ENCODE measurements around the gene CDH23. TPM values are rescaled to one million over a fixed set of nuclear protein-coding genes. Genes with fewer than 3 reads are reported as not detected.

Gene CDH23
- total RNA-seq, 2 donors from 2014 or later: 1.7 to 11.2 TPM

GRCh38 chr10:71426058-71426605 is 29.4 kb downstream of the CDH23 start:
- ATAC-seq (no peak), DNase-seq (ENCODE audit: low spot score in 2 of 2) (peak in 1 of 2 donors; percentile 25)
- Mint-ChIP-seq H3K36me3 (no peaks in the 10 kb centered on the region), H3K27ac (no peak overlapping the region), H3K9me3 (no peaks in the 10 kb centered on the region)

GRCh38 chr10:71427246-71427645 is 30.5 kb downstream of the CDH23 start:
- DNase-seq (ENCODE audit: low spot score in 2 of 2): no peak
- Mint-ChIP-seq H3K36me3 (no peaks in the 10 kb centered on the region), H3K9me3 (no peaks in the 10 kb centered on the region), H3K27ac (no peak overlapping the region)
- ATAC-seq: no peak

DNA sequence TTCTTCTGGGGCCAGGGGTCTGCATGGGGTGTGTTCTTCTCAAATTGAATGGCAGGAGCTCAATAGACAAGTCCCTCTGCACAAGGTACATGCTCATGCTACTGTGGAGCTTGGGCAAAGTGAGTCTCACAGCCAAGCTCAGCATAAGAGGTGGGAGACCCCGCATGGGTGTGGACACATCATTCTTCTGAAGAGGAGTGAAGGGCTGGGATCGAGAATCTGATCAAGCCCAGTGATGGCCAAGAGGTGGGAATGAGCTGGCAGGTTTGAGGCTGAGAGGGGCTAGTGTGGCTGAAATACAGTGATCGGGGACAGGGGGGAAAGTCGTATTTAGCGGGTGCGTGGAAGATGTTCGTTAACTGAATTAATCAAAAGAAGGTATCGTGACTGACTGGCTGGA is 32.6 kb downstream of the CDH23 start:
- Mint-ChIP-seq H3K36me3 (no peaks in the 10 kb centered on the region), H3K27ac (no peak overlapping the region), H3K9me3 (no peaks in the 10 kb centered on the region)
- no peak for ATAC-seq
- peak in 1 of 2 donors; percentile 20 for DNase-seq (ENCODE audit: low spot score in 2 of 2)

DNA sequence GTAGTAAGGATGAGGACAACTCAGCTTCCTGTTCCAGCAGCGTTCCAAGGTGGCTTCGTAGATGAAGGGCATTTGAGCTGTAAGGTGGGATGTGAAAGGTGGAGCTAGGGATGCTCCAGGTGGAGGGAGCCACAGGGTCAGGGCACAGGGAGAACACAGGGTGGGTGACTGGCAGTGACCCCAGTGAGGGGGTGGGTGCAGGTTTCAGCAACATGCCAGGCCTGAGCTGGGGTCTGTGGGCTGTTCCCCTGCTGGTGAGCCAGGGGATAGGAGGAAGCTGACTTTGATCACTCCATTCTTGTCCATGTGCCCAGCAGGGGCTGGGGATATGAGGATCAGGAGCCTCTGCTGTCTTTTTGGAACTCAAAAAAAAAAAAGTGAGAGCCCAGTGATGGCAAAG is 33.2 kb downstream of the CDH23 start:
- H3K27ac Mint-ChIP-seq: no peak overlapping the region
- ATAC-seq (no peak), DNase-seq (ENCODE audit: low spot score in 2 of 2) (peak in 1 of 2 donors; percentile 26)
- H3K9me3 Mint-ChIP-seq: no peaks in the 10 kb centered on the region
- H3K36me3 Mint-ChIP-seq: no peaks in the 10 kb centered on the region

- ATAC-seq (no peak), DNase-seq (ENCODE audit: low spot score in 2 of 2) (peak in 1 of 2 donors; percentile 33)
- H3K36me3 Mint-ChIP-seq: no peaks in the 10 kb centered on the region
- H3K9me3 Mint-ChIP-seq: no peaks in the 10 kb centered on the region
- H3K27ac Mint-ChIP-seq: no peak overlapping the region
Measured at GRCh38 chr10:71431239-71432100, 34.8 kb downstream of the CDH23 start.

DNA sequence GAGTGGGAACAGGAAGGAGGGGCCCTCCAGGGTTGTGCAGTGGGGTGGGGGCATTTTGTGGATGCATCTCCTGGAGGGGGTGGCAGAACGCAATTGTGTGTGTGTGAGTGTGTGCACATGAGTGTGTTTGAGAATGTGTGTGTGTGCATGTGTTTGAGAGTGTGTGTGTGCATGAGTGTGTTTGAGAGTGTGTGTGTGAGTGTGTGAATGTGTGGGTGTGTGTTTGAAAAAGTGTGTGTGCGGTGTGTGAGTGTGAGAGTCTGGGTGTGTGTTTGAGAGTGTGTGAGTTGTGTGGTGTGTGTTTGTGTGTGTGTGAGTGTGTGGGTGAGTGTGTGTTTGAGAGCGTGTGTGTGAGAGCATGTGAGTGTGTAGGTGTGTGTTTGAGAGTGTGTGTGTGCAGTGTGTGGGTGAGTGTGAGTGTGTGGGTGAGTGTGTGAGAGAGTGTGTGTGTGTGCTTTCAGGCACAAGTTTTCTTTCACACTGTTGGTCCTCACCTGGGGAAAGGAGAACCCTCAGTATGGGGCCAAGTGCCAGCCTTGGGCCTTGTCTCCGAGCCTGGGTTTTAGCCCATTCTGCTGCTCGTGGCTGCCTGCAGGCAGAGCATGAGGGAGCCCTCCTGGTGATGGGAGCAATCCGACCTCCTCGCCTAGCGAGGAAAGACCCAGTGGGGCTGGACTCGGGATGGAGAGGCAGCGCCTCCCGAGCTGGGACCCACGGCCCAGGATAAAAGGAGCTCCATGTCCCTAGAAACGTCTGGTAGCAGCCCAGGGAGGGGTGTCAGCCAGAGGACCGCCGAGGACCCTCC is 35.6 kb downstream of the CDH23 start:
- H3K9me3 Mint-ChIP-seq: no peaks in the 10 kb centered on the region
- DNase-seq (ENCODE audit: low spot score in 2 of 2): peak in 1 of 2 donors; percentile 41
- H3K36me3 Mint-ChIP-seq: no peaks in the 10 kb centered on the region
- no peak for ATAC-seq
- peak overlapping the region in 1 of 2 donors; percentile 5 for H3K27ac Mint-ChIP-seq

DNA sequence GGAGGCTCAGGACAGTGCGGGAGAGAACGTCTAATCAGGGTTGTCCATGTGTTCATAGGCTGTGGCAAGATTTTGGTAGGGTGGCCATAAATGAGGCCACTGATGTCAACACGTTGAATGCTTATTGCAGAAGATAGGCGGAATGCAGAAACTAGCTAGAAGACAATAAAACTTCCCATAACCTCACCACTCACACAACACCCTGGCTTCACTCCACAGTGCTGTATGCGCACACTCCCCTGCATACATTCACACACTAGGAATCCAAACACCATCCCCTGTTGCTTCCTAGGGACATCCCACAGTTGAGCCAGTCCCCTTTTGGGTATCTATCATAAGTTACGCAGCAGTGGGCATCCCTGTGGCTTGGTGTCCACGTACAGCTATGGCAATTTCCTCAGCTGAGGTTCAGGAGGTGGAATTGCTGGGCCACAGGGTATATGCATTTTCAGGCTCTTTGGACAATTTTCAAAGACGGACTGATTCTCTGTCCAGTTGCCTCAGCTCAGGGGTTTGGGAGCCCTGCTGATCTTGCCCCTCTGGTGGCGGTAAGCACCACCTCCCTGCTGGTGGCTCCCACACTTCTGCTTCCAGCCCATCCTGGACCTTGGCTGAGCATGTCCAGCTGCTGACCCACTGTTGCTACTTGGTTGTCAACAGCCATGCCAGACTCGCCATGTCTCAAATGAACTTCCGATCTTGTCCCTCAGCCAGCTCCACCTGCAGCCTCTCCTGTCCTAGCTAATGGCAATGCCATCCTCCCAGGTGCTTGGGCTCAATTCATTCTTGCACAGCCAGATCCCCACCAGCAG is 36.4 kb downstream of the CDH23 start:
- DNase-seq (ENCODE audit: low spot score in 2 of 2) (peak in 1 of 2 donors; percentile 28), ATAC-seq (no peak)
- H3K27ac Mint-ChIP-seq: no peak overlapping the region
- H3K36me3 Mint-ChIP-seq: no peaks in the 10 kb centered on the region
- H3K9me3 Mint-ChIP-seq: no peaks in the 10 kb centered on the region

GRCh38 chr10:71433768-71434744 is 37.3 kb downstream of the CDH23 start:
- DNase-seq (ENCODE audit: low spot score in 2 of 2) (peak in 1 of 2 donors; percentile 37), ATAC-seq (peak; percentile 29 to 55)
- no peaks in the 10 kb centered on the region for H3K9me3 Mint-ChIP-seq
- no peak overlapping the region for H3K27ac Mint-ChIP-seq
- no peaks in the 10 kb centered on the region for H3K36me3 Mint-ChIP-seq

DNA sequence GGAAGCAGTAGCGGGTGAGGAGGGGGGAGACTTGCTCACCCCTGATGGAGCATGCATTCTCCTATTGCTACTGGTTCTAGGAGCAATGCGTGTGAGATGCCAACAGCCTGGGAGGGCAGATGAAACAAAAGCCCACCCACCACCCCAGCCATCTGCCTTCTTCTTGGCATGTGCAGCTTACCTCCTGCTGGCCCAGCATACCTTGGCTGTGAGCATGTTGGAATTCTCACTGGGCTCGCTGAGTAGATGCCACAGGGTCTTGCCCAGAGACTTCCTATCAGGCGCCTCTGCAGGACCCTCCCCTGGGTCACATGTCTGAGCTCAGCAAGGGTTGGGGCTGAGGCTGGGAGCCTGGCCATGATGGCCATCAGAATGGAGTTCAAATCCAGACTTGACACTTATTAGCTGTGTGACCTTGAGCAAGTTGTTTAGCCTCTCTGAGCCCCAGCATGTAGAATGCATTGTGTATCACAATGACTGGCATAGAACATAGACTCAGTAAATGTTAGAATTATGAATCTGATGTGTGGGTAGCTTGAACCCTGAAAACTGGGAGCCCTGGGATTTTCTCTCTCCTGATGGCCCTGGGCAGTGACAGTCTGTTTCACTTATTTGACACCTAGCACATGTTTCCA is 38.2 kb downstream of the CDH23 start:
- Mint-ChIP-seq H3K36me3 (no peaks in the 10 kb centered on the region), H3K27ac (peak overlapping the region in 1 of 2 donors; percentile 9), H3K9me3 (no peaks in the 10 kb centered on the region)
- DNase-seq (ENCODE audit: low spot score in 2 of 2) (peak in 1 of 2 donors; percentile 26), ATAC-seq (no peak)

DNA sequence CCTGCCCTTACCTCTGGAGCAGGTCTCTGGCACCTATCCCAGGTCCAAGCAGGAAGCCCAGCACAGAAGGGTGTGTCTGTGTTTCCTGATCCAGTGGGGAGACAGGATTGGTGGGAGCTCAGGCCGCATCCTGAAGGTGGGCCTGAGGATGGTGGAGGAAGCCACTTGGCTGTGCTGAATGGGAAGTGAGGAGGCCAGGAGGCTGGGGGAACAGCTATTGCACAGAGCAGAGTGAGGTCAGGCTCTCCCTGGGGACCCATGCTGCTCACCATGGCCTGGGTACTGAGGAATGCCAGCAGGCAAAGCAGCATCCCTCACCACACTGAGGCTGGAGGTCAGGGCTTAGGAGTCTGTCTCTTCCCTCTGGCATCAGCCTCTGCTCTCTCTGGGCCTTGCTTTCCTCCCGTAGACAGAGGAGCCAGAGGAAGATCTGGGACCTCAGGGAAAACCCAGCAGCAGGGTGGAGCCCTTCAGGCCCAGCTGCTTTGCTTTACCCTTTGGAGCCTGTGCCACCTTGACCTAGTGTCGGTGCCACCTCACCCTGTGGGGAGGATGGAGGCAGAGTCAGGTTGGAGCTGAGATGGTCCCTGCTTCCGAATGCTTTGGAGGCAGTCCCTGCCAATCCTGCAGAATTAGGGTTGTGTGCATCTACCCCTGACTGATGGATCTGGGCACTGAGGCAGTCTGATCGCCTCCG is 39.0 kb downstream of the CDH23 start:
- ATAC-seq (peak in 1 of 2 donors; percentile 22), DNase-seq (ENCODE audit: low spot score in 2 of 2) (peak in 1 of 2 donors; percentile 37)
- Mint-ChIP-seq H3K36me3 (no peaks in the 10 kb centered on the region), H3K9me3 (no peaks in the 10 kb centered on the region), H3K27ac (peak overlapping the region in 1 of 2 donors; percentile 9)

DNA sequence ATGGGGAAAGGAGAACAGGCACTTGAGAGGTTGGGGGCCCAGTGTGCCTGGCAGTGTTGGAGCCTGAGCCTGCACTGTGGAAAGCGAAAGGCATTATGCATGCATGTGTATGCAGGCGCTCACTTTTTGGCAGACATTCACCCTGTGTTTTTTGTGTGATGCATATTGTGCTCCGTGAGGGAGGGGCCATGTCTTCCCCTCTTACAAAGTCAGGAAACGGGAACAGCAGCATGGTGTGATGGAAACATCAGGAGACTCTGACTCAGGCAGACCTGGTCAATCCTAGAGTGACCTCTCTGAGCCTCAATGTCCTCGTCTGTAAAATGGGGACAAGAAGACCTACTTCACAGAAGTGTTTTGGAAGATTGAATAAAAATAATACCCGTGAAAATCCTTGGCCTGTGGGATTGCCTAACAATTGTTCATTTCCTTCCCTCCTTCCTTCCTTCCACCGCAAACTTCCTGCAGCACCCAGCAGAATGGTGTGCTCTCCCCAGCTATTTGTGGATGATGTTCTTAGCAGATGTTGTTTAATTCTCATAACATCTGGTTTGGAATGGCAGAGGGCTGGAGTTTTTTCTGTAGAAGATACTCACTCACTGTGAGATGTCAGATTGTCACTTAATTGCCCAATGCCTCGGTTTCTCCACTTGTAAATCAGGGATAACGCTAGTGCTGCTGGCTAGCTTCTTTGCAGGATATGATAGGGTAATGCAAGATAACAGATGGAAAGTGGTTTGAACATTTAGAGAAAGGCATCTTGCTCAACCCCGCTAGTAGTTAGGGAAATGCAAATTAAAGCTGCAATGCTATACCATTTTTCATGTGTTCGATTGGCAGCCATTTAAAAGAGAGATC is 39.8 kb downstream of the CDH23 start:
- ATAC-seq: no peak
- peak in 1 of 2 donors; percentile 42 for DNase-seq (ENCODE audit: low spot score in 2 of 2)
- Mint-ChIP-seq H3K9me3 (no peaks in the 10 kb centered on the region), H3K27ac (no peak overlapping the region), H3K36me3 (no peaks in the 10 kb centered on the region)

GRCh38 chr10:71437537-71438092 is 40.9 kb downstream of the CDH23 start:
- DNase-seq (ENCODE audit: low spot score in 2 of 2) (no peak), ATAC-seq (no peak)
- Mint-ChIP-seq H3K36me3 (no peaks in the 10 kb centered on the region), H3K27ac (no peak overlapping the region), H3K9me3 (no peaks in the 10 kb centered on the region)

DNA sequence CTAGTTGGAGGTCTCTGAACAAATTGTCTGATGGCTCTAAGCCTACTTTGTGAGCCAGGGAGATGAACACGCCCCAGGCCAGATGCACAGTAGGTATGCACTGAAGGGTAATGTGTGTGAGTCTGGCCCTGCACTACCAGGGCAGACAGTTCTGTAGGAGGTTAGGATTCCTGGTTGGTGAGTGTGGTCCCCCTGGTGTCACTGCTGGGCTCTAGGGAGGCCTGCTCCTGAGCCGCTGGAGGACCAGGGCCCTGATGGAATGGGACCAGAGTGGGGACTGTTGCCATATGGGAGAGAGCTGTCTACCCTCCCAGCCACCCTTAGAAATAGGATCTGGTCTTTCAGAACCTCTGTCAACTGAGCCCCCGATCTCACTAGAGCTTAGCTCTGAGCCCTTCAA is 42.0 kb downstream of the CDH23 start:
- ATAC-seq (no peak), DNase-seq (ENCODE audit: low spot score in 2 of 2) (no peak)
- Mint-ChIP-seq H3K36me3 (no peaks in the 10 kb centered on the region), H3K9me3 (no peaks in the 10 kb centered on the region), H3K27ac (no peak overlapping the region)
